Measurements from ENCODE around the gene NEB.

- TF ChIP-seq CTCF (IDR thresholded peaks at IDR 0.05) (no peak), RARB (CRISPR knock-in tag; IDR thresholded peaks at IDR 0.05) (no peak), NR3C1 (IDR thresholded peaks at IDR 0.05) (no peak), MAX (IDR thresholded peaks at IDR 0.05) (no peak), RAD21 (conservative IDR thresholded peaks at IDR 0.05 in 1 of 2, IDR thresholded peaks at IDR 0.05 in 1 of 2) (no peak), MAFK (IDR thresholded peaks at IDR 0.05; ENCODE audit: partially characterized antibody) (no peak)
These were observed 178.2 kb downstream of the NEB start for GRCh38 chr2:151556121-151556520.
